ACHN (cell line): Measurements from ENCODE around the gene BARD1.
"Not testable (repeated sequence)": the region's sequence is repeated elsewhere in the genome, so short reads cannot be mapped to it uniquely, and the experiment has no call there.

Experiments
- DNase-seq: peaks from one replicate; pipeline ENCODE4 v3.0.0-alpha.2; 2015
- in situ Hi-C: cut with HindIII; loops from 2 replicates; pipeline ENCODE4 v1.10.0; 2017; ENCODE audit warnings: low sequenced_read_pairs, low pct_ligation_motif_present, low pct_unique_long_range_greater_than_20kb

BARD1 gene

DNA sequence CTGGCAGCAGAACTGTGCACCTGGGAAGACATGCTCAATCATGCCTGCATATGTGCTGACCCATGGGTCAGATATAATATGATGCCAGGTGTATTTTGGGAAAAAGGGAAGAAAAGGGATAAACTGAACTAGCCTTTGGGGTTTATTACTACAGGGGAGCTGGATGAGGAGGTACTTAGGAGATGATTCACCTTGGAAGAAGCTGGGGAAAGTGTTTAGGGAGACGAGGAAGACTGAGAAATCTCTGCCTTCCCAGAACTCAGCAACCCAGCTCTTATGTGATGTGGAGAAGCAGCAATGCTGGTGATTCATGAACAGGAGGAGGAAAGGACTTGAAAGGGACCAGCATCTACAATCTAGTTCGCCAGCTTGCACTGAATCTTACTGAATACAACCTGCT lies 110.2 kb downstream of the BARD1 start:
- in situ Hi-C loops: no loop called here
- DNase-seq: no peak

DNA sequence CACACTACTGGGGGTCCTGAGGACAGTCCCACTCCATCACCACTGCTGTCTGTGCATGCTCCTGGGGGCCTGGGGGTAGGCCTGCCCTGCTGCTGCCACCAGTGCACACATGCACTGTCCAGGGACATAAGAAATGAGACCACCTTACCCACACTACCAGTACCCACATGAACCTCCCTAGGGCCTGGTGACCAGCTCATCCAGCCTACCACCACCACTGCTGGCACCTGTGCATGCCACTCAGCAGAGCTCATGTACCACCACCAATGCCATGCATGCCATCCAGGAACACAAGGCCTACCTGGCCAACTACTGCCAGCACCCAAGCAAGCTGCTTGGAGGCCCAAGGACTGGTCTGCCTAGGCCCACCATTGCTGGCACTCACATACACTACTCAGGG lies 112.8 kb downstream of the BARD1 start:
- in situ Hi-C loops: no loop called here
- DNase-seq: no peak

DNA sequence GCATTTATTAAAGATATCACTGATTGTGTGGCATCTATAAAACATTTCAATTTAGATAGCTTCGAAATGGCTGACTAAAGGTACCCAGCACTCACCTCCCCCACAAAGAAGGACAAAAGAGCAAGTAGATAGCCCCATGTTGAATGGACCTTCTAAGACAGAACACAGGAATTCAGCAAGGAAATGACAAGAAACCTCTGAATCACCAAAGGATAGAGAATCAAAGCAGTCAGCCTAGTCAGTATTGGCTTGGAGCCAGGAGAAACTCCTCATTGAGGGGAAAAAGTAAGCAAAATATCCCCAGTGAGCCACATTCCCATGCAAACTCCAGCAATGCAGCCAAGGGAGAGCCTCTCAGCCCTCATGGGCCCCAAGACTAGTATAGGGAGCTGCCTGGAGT lies 113.7 kb downstream of the BARD1 start:
- in situ Hi-C loops: no loop called here
- DNase-seq: no peak

DNA sequence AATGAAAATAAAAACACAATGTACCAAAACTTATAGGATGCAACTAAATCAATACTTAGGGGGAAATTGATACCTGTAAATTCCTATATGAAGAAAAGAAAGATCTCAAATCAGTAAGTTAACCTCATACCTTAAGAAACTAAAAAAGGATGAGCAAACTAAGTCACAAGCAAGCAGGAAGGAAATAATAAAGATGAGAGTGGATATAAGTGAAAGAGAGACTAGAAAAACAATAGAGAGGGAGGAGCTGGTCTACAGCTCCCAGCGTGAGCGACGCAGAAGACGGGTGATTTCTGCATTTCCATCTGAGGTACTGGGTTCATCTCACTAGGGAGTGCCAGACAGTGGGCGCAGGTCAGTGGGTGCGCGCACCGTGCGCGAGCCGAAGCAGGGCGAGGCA lies 125.9 kb downstream of the BARD1 start:
- DNase-seq, in situ Hi-C loops: not testable (repeated sequence)

DNA sequence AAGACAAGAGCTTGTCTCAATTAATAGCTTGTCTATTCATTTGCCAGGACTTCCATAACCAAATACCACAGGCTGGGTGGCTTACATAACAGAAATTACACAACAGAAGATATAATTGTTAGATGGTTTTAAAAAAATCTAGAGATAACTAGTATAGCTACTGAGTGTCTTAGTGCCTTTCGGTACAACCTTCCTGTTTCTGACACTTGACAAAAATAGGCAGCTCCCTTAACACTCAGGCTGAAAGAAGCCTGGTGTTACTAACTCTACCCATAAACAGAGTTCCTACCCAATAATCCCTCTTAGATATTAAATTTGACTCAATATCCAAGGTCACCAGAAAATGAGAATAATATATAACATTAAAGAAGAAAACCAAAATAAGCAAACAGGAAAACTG lies 129.7 kb downstream of the BARD1 start:
- in situ Hi-C loops: no loop called here
- no peak for DNase-seq

DNA sequence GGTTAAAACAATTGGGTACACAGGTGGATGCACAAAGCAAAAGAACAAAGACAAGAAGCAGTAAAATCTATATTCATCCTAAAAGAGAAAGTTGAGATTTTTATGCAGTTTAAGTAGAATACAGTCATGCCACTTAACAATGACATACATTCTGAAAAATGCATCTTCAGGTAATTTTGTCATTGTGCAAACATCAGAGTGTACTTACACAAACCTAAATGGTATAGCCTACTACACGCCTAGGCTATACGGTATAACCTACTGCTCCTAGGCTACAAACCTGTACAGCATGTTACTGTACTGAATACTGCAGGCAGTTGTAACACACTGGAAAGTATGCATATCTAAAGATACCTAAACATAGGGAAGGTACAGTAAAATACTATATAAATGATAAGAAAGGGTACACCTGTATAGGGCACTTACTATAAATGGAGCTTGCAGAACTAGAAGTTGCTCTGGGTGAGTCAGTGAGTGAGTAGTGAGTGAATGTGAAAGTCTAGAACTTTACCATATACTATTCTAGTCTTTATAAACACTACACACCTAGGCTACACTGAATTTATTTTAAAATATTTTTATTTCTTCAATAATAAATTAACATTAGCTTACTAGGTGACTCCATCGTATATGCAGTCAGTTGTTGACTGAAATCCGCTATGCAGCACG lies 132.9 kb downstream of the BARD1 start:
- in situ Hi-C loops: no loop called here
- DNase-seq: no peak
